ENCODE data around the gene HSBP1L1. TPM values are rescaled to one million over a fixed set of nuclear protein-coding genes. Genes with fewer than 3 reads are reported as not detected.

Gene HSBP1L1
- total RNA-seq, 1 donor from 2014 or later, result 1.6 TPM

- H3K4me3 Mint-ChIP-seq (ENCODE audit: unreplicated experiment), result no peak overlapping the region
- DNase-seq (ENCODE audit: extremely low spot score, unreplicated experiment), result peak; percentile 75
- H3K27ac Mint-ChIP-seq (ENCODE audit: unreplicated experiment), result no peak overlapping the region
- H3K36me3 Mint-ChIP-seq (ENCODE audit: unreplicated experiment), result peaks cover 57% of the 10 kb centered on the region
- TF ChIP-seq CTCF (IDR thresholded peaks at IDR 0.05), result no peak
- peaks cover 19% of the 10 kb centered on the region for H3K9me3 Mint-ChIP-seq (ENCODE audit: unreplicated experiment)
- H3K27me3 Mint-ChIP-seq (ENCODE audit: unreplicated experiment), result no peaks in the 10 kb centered on the region
- no peaks in the 10 kb centered on the region for H3K4me1 Mint-ChIP-seq (ENCODE audit: unreplicated experiment)
Observed at GRCh38 chr18:79926306-79926705, 38.1 kb upstream of the HSBP1L1 start.

DNA sequence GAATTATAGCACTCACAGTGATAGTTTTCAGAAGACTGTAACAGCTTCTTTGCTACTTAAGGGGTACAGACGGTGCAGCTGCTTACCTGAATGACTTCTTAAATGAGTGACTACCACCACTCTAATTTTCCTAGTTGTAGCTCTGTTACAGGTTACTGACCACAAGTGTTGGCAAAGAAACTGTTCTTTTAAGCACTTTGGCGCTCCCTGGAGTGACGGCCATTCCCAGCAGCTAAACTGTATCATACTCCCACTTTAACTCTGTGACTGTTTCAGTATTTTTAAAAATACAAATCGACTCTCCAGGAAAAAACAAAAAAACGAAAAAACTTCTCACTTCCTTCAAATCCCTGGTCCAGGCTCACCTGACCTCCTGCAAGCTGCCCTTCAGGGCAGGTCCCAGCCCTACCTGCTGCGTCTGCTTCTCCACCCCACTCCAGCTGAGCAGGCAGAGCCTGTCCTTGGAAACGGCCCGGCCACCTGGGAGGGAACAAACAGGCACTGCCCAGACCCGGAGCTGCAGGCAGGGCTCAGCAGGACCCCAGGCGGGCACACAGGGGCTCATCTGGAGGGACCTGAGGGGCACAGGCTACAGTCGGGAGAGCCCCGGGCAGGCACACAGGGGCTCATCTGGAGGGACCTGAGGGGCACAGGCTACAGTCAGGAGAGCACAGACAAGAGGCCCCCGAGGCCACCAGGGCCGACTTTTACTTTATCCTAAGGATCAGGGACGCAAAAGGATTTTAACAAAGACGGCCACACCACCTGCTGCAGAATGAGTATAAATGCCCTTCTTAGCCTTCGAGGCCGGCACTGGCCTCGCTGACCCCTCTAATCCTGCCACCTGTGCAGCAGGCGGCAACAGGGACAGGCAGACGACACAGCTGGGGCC is 37.5 kb upstream of the HSBP1L1 start:
- TF ChIP-seq CTCF (IDR thresholded peaks at IDR 0.05), result no peak
- peak; percentile 78 for DNase-seq (ENCODE audit: extremely low spot score, unreplicated experiment)

GRCh38 chr18:79927607-79928562 is 36.6 kb upstream of the HSBP1L1 start:
- H3K27ac Mint-ChIP-seq (ENCODE audit: unreplicated experiment), result no peak overlapping the region
- H3K9me3 Mint-ChIP-seq (ENCODE audit: unreplicated experiment), result peaks cover 28% of the 10 kb centered on the region
- H3K36me3 Mint-ChIP-seq (ENCODE audit: unreplicated experiment), result peaks cover 68% of the 10 kb centered on the region
- no peaks in the 10 kb centered on the region for H3K27me3 Mint-ChIP-seq (ENCODE audit: unreplicated experiment)
- H3K4me3 Mint-ChIP-seq (ENCODE audit: unreplicated experiment), result no peak overlapping the region
- peak; percentile 82 for DNase-seq (ENCODE audit: extremely low spot score, unreplicated experiment)
- no peak for TF ChIP-seq CTCF (IDR thresholded peaks at IDR 0.05)
- no peaks in the 10 kb centered on the region for H3K4me1 Mint-ChIP-seq (ENCODE audit: unreplicated experiment)

More for the DNA sequence above, 37.5 kb upstream of the HSBP1L1 start:
- Mint-ChIP-seq H3K27ac (ENCODE audit: unreplicated experiment) (no peak overlapping the region), H3K4me1 (ENCODE audit: unreplicated experiment) (no peaks in the 10 kb centered on the region), H3K4me3 (ENCODE audit: unreplicated experiment) (no peak overlapping the region), H3K36me3 (ENCODE audit: unreplicated experiment) (peaks cover 59% of the 10 kb centered on the region), H3K9me3 (ENCODE audit: unreplicated experiment) (peaks cover 22% of the 10 kb centered on the region), H3K27me3 (ENCODE audit: unreplicated experiment) (no peaks in the 10 kb centered on the region)

GRCh38 chr18:79928563-79928960 is 35.9 kb upstream of the HSBP1L1 start:
- H3K9me3 Mint-ChIP-seq (ENCODE audit: unreplicated experiment), result peaks cover 34% of the 10 kb centered on the region
- H3K27ac Mint-ChIP-seq (ENCODE audit: unreplicated experiment), result no peak overlapping the region
- no peaks in the 10 kb centered on the region for H3K27me3 Mint-ChIP-seq (ENCODE audit: unreplicated experiment)
- peak; percentile 69 for DNase-seq (ENCODE audit: extremely low spot score, unreplicated experiment)
- no peak overlapping the region for H3K4me3 Mint-ChIP-seq (ENCODE audit: unreplicated experiment)
- no peaks in the 10 kb centered on the region for H3K4me1 Mint-ChIP-seq (ENCODE audit: unreplicated experiment)
- TF ChIP-seq CTCF (IDR thresholded peaks at IDR 0.05), result no peak
- peaks cover 69% of the 10 kb centered on the region for H3K36me3 Mint-ChIP-seq (ENCODE audit: unreplicated experiment)

Data from osteocyte (in vitro differentiated cells).